NCI-H2171 treated with DMSO at 0.1 percent for 48 hours (cell line): ENCODE measurements around the gene SLC1A5.

Source experiments
- DNase-seq: peaks from one replicate; lab custom pipeline; 2025; lab: John Stamatoyannopoulos, UW

SLC1A5 gene

GRCh38 chr19:46725036-46725820, 63.2 kb downstream of the SLC1A5 start:
- no peak for DNase-seq
